Epithelial cell of proximal tubule (primary cell): ENCODE data around the gene AGTRAP. TPM values are rescaled to one million over a fixed set of nuclear protein-coding genes. Genes with fewer than 3 reads are reported as not detected.

ENCODE experiments used
- DNase-seq: peaks from one replicate; pipeline ENCODE4 v3.0.0-alpha.2; 2011; ENCODE audit warnings: low read depth
- H3K4me3 ChIP-seq: 2 replicates; pipeline ENCODE4 v1.5.1; 2011; ENCODE audit warnings: low read depth, mild to moderate bottlenecking, low read length
- CTCF ChIP-seq: conservative IDR thresholded peaks from 2 replicates; pipeline ENCODE4 v1.5.1; 2012; ENCODE audit warnings: low read depth, mild to moderate bottlenecking, low read length
- total RNA-seq: library from RNA; depleted of rRNA; stranded (reverse); fragments of >200 nt; gene quantifications from 2 replicates; pipeline ENCODE4 v1.2.3, GENCODE V29; 2015

AGTRAP gene
- total RNA-seq, 1 donor from 2014 or later: 54.7 TPM

- TF ChIP-seq CTCF: no peak
- H3K4me3 ChIP-seq: no peak overlapping the region
- no peak for DNase-seq
Observed at GRCh38 chr1:11799896-11800295, 64.0 kb downstream of the AGTRAP start.

DNA sequence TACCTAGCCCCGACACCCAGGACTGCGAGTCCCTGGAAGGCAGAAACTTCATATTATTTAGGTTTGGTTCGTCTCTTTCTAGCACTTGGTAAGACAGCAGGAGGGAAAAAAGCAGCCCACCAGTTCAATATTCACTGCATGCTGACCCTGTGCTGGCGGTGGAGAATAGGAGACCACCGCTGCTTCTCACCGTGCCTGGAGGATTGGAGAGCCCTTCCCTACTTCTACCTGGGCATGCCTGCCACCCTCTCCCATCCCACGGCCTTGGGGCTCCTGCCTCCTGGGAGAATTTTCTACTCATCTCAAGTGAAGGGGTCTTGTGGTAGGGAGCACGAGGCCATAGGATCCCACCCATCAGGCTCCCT, 64.4 kb downstream of the AGTRAP start:
- TF ChIP-seq CTCF: no peak
- no peak for DNase-seq
- no peak overlapping the region for H3K4me3 ChIP-seq

Other genes starting within 250 kb of the AGTRAP start
- gene FBXO2, start 81.7 kb upstream of the AGTRAP start, total RNA-seq: 0.51 and 6.5 TPM in 2 replicates
- 8.0 and 13.7 TPM in 2 replicates for gene FBXO44, start 81.3 kb upstream of the AGTRAP start, total RNA-seq
- gene FBXO6, start 71.9 kb upstream of the AGTRAP start, total RNA-seq: 6.3 and 6.9 TPM in 2 replicates
- 89.4 and 127 TPM in 2 replicates for gene MAD2L2, start 55.0 kb upstream of the AGTRAP start, total RNA-seq
- gene DRAXIN, start 44.4 kb upstream of the AGTRAP start, total RNA-seq: under 0.01 and 0.12 TPM in 2 replicates
- gene C1orf167, start 26.1 kb downstream of the AGTRAP start, total RNA-seq: not detected in 2 replicates
- 4.1 and 6.2 TPM in 2 replicates for gene MTHFR, start 69.8 kb downstream of the AGTRAP start, total RNA-seq
- 6.8 and 8.0 TPM in 2 replicates for gene CLCN6, start 70.1 kb downstream of the AGTRAP start, total RNA-seq
- not detected in 2 replicates for gene NPPA, start 111.6 kb downstream of the AGTRAP start, total RNA-seq
- gene NPPB, start 122.8 kb downstream of the AGTRAP start, total RNA-seq: 1.2 and 3.5 TPM in 2 replicates
- gene KIAA2013, start 190.3 kb downstream of the AGTRAP start, total RNA-seq: 82.2 and 100 TPM in 2 replicates
- 108 and 147 TPM in 2 replicates for gene PLOD1, start 198.6 kb downstream of the AGTRAP start, total RNA-seq
- gene MFN2, start 244.3 kb downstream of the AGTRAP start, total RNA-seq: 53.6 and 63.2 TPM in 2 replicates